HepG2 (cell line): ENCODE measurements around the gene ATRNL1. TPM values are rescaled to one million over a fixed set of nuclear protein-coding genes. Genes with fewer than 3 reads are reported as not detected.

ENCODE experiments used
- ATAC-seq: fragments of 200-7000 bp; cut with Tn5 transposase; 3 replicates; pipeline ENCODE4 v1.9.1; 2020; ENCODE audit warnings: mild to moderate bottlenecking, moderate library complexity
- BruUV-seq: library from RNA; stranded (reverse); fragments of 400-500 nt; replicated peaks from 2 replicates; lab custom pipeline; 2021; lab: Mats Ljungman, UMichigan
- CTCF ChIA-PET: fragments of 300-600 bp; formaldehyde crosslinking; extraction: SDS; loops from one replicate; lab custom pipeline; 2021; ENCODE audit warnings: low total read pairs, inconsistent platforms, low intra/inter-chr PET ratio; lab: Yijun Ruan, JAX
- POLR2A ChIA-PET: fragments of 350-600 bp; sonication (Branson Sonifier 250); formaldehyde crosslinking; loops from one replicate; lab custom pipeline; 2020; ENCODE audit warnings: antibody characterized with exemption, inconsistent platforms; lab: Yijun Ruan, JAX
- DNase-seq: peaks from one replicate; pipeline ENCODE4 v3.0.0-alpha.2; 2015; ENCODE audit warnings: low spot score
- FAIRE-seq: peaks from 3 replicates; lab custom pipeline; 2011; peaks lifted over from hg19 to GRCh38; lab: Jason Lieb, UNC
- H2AFZ ChIP-seq: one replicate; pipeline ENCODE4 v1.6.1; 2011; ENCODE audit warnings: low read length, inconsistent platforms
- H3K27ac ChIP-seq: fragments of 300-600 bp; 3 replicates; pipeline ENCODE4 v1.8.0; 2011; ENCODE audit warnings: mixed run types, mild to moderate bottlenecking, mixed read lengths, low read length, inconsistent platforms; ENCODE audit not compliant: insufficient read depth; ENCODE audit errors: extremely low read length
- H3K27me3 ChIP-seq, 2 experiments: fragments of 200-600 bp in 1 of 2; 2 replicates in 1 of 2; 3 replicates in 1 of 2; pipeline versions ENCODE4 v1.6.0 to v1.8.0; 2011; ENCODE audit warnings: low read length in 2 of 2, mild to moderate bottlenecking in 2 of 2, moderate library complexity in 2 of 2, inconsistent platforms in 1 of 2; ENCODE audit not compliant: insufficient read depth in 2 of 2, control insufficient read depth in 1 of 2
- H3K36me3 ChIP-seq, 2 experiments: fragments of 200-600 bp in 1 of 2; replicated peaks in 1 of 2; 2 replicates in 1 of 2; 3 replicates in 1 of 2; pipeline versions ENCODE4 v1.5.1 to v1.8.0; 2011; ENCODE audit warnings: low read length in 2 of 2, inconsistent platforms in 1 of 2; ENCODE audit not compliant: insufficient read depth in 2 of 2, control insufficient read depth in 1 of 2
- H3K4me1 ChIP-seq: 2 replicates; pipeline ENCODE4 v1.5.1; 2012; ENCODE audit warnings: low read length, inconsistent platforms; ENCODE audit not compliant: insufficient read depth
- H3K4me2 ChIP-seq: 2 replicates; pipeline ENCODE4 v1.6.0; 2011; ENCODE audit warnings: low read depth, low read length, inconsistent platforms
- H3K4me3 ChIP-seq, 3 experiments: fragments of 200-600 bp in 1 of 3; sonication (generic), shearing (Covaris generic) in 1 of 3; replicated peaks in 1 of 3; 2 replicates each; pipeline ENCODE4 v1.5.1; 2011 to 2016; ENCODE audit warnings: low read length in 3 of 3, inconsistent platforms in 2 of 3, low read depth in 2 of 3, mild to moderate bottlenecking in 2 of 3, control low read depth in 1 of 3, mixed read lengths in 1 of 3; ENCODE audit not compliant: insufficient read depth in 1 of 3
- H3K79me2 ChIP-seq: one replicate; pipeline ENCODE4 v1.6.1; 2011; ENCODE audit warnings: low read length, inconsistent platforms; ENCODE audit not compliant: insufficient read depth
- H3K9ac ChIP-seq: 2 replicates; pipeline ENCODE4 v1.6.0; 2011; ENCODE audit warnings: mild to moderate bottlenecking, low read depth, low read length, inconsistent platforms; ENCODE audit not compliant: insufficient read depth
- H3K9me3 ChIP-seq: 2 replicates; pipeline ENCODE4 v1.5.1; 2012; ENCODE audit warnings: mild to moderate bottlenecking, low read length
- H4K20me1 ChIP-seq: 2 replicates; pipeline ENCODE4 v1.6.0; 2011; ENCODE audit warnings: inconsistent platforms, mild to moderate bottlenecking, low read length, moderate library complexity; ENCODE audit not compliant: insufficient read depth
- CBFB ChIP-seq: sonication (generic); formaldehyde crosslinking; IDR thresholded peaks from 2 replicates; pipeline ENCODE4 v1.4.0; 2020; ENCODE audit warnings: missing genetic modification reagents
- ELF4 ChIP-seq: sonication (generic); formaldehyde crosslinking; IDR thresholded peaks from 2 replicates; pipeline ENCODE4 v1.5.0; 2020; ENCODE audit warnings: missing genetic modification reagents, mild to moderate bottlenecking, moderate library complexity, borderline replicate concordance
- MLLT10 ChIP-seq: sonication (generic); formaldehyde crosslinking; IDR thresholded peaks from 2 replicates; pipeline ENCODE4 v1.4.0; 2020; ENCODE audit warnings: missing genetic modification reagents
- TAF15 ChIP-seq: fragments of 200-400 bp; formaldehyde crosslinking; IDR thresholded peaks from one replicate; pipeline ENCODE4 v1.6.1; 2018; ENCODE audit warnings: mild to moderate bottlenecking, low read depth, low read length; ENCODE audit not compliant: poor library complexity, severe bottlenecking
- ZNF556 ChIP-seq: sonication (generic); formaldehyde crosslinking; IDR thresholded peaks from 2 replicates; pipeline ENCODE4 v1.4.0; 2020; ENCODE audit warnings: mild to moderate bottlenecking, missing genetic modification reagents, borderline replicate concordance
- ZNF850 ChIP-seq: sonication (generic); formaldehyde crosslinking; conservative IDR thresholded peaks from 2 replicates; pipeline ENCODE4 v1.9.0; 2021; ENCODE audit warnings: mild to moderate bottlenecking, missing genetic modification reagents
- WGBS: methylation state at CpG from one replicate; pipeline ENCODE4 v1.1.6; 2017; ENCODE audit warnings: low lambda C conversion rate; 5-methylcytosine and 5-hydroxymethylcytosine counted together
- in situ Hi-C: cut with HindIII; loops from 2 replicates; pipeline ENCODE4 v1.10.0; 2017; ENCODE audit warnings: low pct_unique_long_range_greater_than_20kb; ENCODE audit not compliant: extremely low pct_ligation_motif_present
- intact Hi-C: fragments of 100-400 bp; cut with micrococcal nuclease; formaldehyde crosslinking; loops from one replicate; pipeline ENCODE4 v1.10.0; 2022; ENCODE audit not compliant: unreplicated experiment
- polyA plus RNA-seq, 8 experiments: library from polyadenylated mRNA; depleted of rRNA in 3 of 8; stranded (reverse) in 7 of 8; unstranded in 1 of 8; fragments of >200 nt; fragmentation: Illumina TruSeq in 4 of 8; extraction: Trizol in 4 of 8; gene quantifications; 2 replicates each; pipeline versions ENCODE4 v1.2.1 to v1.2.3, GENCODE V29; 2011 to 2016; ENCODE audit warnings: low read depth in 4 of 8, missing spikeins in 1 of 8, mixed read lengths in 1 of 8; ENCODE audit not compliant: insufficient read depth in 1 of 8
- total RNA-seq, 5 experiments: library from RNA; depleted of rRNA; stranded (reverse); fragments of >200 nt; fragmentation: Illumina TruSeq; extraction: Trizol; gene quantifications; 2 replicates each; pipeline ENCODE4 v1.2.3, GENCODE V29; 2016; ENCODE audit warnings: low read depth in 1 of 5
- TF ChIP-seq, protein P1 (sequence below): sonication (generic); formaldehyde crosslinking; IDR thresholded peaks from 2 replicates; pipeline ENCODE4 v1.5.1; 2020; ENCODE audit warnings: mild to moderate bottlenecking, moderate library complexity, missing genetic modification reagents
- TF ChIP-seq, protein P2 (sequence below): sonication (generic); formaldehyde crosslinking; IDR thresholded peaks from 2 replicates; pipeline ENCODE4 v1.8.0; 2022; ENCODE audit warnings: missing genetic modification reagents, mild to moderate bottlenecking, moderate library complexity, borderline replicate concordance
- TF ChIP-seq, protein P3 (sequence below): sonication (generic); formaldehyde crosslinking; IDR thresholded peaks from 2 replicates; pipeline ENCODE4 v1.8.0; 2022; ENCODE audit warnings: mild to moderate bottlenecking, missing genetic modification reagents, borderline replicate concordance
- TF ChIP-seq, protein P4 (sequence below): sonication (generic); formaldehyde crosslinking; IDR thresholded peaks from 2 replicates; pipeline ENCODE4 v1.5.1; 2020; ENCODE audit warnings: missing genetic modification reagents, mild to moderate bottlenecking, borderline replicate concordance

The ATRNL1 gene
- total and polyA plus RNA-seq, 2 of the 13 experiments (the other 11 are each of a cell fraction or from before 2014, with no cell fraction given): 0.04 TPM; not detected in 1

DNA sequence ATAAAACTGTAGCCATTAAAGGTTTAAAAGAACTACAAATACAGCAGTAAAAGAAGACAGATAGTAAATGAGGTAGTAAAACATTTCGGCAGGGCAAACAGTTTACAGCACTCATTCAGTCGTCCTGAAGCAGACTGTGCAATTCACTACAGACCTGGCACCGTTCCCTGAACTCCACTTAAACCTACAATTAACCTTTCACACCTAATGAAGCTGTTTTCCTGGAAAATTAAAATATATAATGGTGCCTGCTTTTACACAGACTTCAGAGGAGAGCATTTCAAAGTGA is 844.5 kb downstream of the ATRNL1 start:
- Histone ChIP-seq H3K4me3 (no peak overlapping the region), H3K36me3 (no peaks in the 10 kb centered on the region), H3K4me1 (no peaks in the 10 kb centered on the region), H2AFZ (no peak overlapping the region)
- BruUV-seq: no TSS peak
- whole genome bisulfite sequencing: 11% methylated on average over 3 of the region's 3 CpGs
- TF ChIP-seq, protein P1, sequence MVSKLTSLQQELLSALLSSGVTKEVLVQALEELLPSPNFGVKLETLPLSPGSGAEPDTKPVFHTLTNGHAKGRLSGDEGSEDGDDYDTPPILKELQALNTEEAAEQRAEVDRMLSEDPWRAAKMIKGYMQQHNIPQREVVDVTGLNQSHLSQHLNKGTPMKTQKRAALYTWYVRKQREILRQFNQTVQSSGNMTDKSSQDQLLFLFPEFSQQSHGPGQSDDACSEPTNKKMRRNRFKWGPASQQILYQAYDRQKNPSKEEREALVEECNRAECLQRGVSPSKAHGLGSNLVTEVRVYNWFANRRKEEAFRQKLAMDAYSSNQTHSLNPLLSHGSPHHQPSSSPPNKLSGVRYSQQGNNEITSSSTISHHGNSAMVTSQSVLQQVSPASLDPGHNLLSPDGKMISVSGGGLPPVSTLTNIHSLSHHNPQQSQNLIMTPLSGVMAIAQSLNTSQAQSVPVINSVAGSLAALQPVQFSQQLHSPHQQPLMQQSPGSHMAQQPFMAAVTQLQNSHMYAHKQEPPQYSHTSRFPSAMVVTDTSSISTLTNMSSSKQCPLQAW: no peak
- no peak for TF ChIP-seq CBFB
- TF ChIP-seq, all 625 proteins: peak for 0
- FAIRE-seq (no peak), ATAC-seq (no peak), DNase-seq (no peak)
- Histone ChIP-seq H3K27me3 (no peaks in the 10 kb centered on the region), H3K79me2 (no peaks in the 10 kb centered on the region), H3K9ac (no peak overlapping the region), H3K9me3 (no peaks in the 10 kb centered on the region), H3K27ac (no peak overlapping the region), H4K20me1 (no peaks in the 10 kb centered on the region), H3K4me2 (no peak overlapping the region)
- ChIA-PET CTCF (no interaction called here), POLR2A (no interaction called here)
- intact Hi-C loops: no loop called here
- in situ Hi-C loops: no loop called here

DNA sequence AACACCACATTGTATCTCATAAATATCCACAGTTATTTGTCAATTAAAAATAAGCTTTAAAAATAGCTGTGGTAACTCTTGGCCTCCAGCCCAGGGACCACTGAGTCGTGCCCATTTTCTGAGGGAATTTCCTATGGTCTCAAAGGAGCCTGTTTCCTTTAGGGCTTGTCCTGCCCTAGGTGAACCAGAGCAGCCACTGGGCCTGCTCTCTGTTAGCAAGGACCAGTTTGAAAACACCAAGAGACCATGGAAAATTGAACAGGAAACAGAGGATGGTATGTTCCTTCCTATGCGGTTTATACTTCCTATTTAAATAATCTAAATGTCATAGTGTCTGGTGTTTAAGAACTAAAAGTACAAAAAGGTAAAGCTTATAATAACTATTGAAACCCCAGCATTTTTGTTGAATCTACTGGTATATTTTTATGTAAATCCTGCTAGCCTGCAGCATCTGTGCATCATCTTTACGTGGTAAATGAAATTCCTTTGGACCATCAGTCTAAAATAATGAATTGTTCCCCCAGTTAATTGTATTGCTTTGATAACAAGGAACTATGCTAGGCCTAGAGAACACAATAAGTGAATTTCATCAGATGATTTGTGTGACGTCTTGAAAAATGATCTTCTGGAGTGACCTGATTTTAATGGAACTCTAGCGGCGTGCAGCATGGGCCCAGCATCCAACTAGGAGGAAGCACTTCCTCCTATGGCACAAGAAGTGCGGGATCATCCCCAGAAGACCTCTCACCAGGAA is 846.1 kb downstream of the ATRNL1 start:
- no peak overlapping the region for H2AFZ ChIP-seq
- no peak overlapping the region for H3K27ac ChIP-seq
- no peaks in the 10 kb centered on the region for H3K27me3 ChIP-seq
- H3K36me3 ChIP-seq: no peaks in the 10 kb centered on the region
- DNase-seq (no peak), ATAC-seq (no peak)
- in situ Hi-C loops (no loop called here), intact Hi-C loops (no loop called here)
- H3K9me3 ChIP-seq: no peaks in the 10 kb centered on the region
- no peaks in the 10 kb centered on the region for H4K20me1 ChIP-seq
- no peak overlapping the region for H3K9ac ChIP-seq
- CTCF ChIA-PET: no interaction called here
- no peaks in the 10 kb centered on the region for H3K79me2 ChIP-seq
- H3K4me2 ChIP-seq: no peak overlapping the region
- no peak overlapping the region for H3K4me3 ChIP-seq
- TF ChIP-seq TAF15: no peak
- TF ChIP-seq ZNF850 (CRISPR knock-in tag): no peak
- TF ChIP-seq, protein P2, sequence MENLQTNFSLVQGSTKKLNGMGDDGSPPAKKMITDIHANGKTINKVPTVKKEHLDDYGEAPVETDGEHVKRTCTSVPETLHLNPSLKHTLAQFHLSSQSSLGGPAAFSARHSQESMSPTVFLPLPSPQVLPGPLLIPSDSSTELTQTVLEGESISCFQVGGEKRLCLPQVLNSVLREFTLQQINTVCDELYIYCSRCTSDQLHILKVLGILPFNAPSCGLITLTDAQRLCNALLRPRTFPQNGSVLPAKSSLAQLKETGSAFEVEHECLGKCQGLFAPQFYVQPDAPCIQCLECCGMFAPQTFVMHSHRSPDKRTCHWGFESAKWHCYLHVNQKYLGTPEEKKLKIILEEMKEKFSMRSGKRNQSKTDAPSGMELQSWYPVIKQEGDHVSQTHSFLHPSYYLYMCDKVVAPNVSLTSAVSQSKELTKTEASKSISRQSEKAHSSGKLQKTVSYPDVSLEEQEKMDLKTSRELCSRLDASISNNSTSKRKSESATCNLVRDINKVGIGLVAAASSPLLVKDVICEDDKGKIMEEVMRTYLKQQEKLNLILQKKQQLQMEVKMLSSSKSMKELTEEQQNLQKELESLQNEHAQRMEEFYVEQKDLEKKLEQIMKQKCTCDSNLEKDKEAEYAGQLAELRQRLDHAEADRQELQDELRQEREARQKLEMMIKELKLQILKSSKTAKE (CRISPR knock-in tag): no peak
- TF ChIP-seq MLLT10 (CRISPR knock-in tag): no peak
- TF ChIP-seq, protein P3, sequence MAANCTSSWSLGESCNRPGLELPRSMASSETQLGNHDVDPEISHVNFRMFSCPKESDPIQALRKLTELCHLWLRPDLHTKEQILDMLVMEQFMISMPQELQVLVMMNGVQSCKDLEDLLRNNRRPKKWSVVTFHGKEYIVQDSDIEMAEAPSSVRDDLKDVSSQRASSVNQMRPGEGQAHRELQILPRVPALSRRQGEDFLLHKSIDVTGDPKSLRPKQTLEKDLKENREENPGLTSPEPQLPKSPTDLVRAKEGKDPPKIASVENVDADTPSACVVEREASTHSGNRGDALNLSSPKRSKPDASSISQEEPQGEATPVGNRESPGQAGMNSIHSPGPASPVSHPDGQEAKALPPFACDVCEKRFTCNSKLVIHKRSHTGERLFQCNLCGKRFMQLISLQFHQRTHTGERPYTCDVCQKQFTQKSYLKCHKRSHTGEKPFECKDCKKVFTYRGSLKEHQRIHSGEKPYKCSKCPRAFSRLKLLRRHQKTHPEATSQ (CRISPR knock-in tag): no peak
- TF ChIP-seq ELF4 (CRISPR knock-in tag): no peak
- TF ChIP-seq, protein P4, sequence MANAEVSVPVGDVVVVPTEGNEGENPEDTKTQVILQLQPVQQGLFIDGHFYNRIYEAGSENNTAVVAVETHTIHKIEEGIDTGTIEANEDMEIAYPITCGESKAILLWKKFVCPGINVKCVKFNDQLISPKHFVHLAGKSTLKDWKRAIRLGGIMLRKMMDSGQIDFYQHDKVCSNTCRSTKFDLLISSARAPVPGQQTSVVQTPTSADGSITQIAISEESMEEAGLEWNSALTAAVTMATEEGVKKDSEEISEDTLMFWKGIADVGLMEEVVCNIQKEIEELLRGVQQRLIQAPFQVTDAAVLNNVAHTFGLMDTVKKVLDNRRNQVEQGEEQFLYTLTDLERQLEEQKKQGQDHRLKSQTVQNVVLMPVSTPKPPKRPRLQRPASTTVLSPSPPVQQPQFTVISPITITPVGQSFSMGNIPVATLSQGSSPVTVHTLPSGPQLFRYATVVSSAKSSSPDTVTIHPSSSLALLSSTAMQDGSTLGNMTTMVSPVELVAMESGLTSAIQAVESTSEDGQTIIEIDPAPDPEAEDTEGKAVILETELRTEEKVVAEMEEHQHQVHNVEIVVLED: no peak
- TF ChIP-seq ZNF556: no peak
- TF ChIP-seq, all 625 proteins: peak for 0
- WGBS: 46% methylated on average over 7 of the region's 7 CpGs
- BruUV-seq: no TSS peak
- POLR2A ChIA-PET: no interaction called here
- H3K4me1 ChIP-seq: no peaks in the 10 kb centered on the region
- no peak for FAIRE-seq
